SK-N-SH (cell line): ENCODE results near the gene BTN3A1. TPM values are rescaled to one million over a fixed set of nuclear protein-coding genes. Genes with fewer than 3 reads are reported as not detected.

ENCODE experiments used
- CTCF ChIA-PET: fragments of 300-600, 350-600 bp; formaldehyde crosslinking; extraction: SDS; loops from one replicate; lab custom pipeline; 2021; lab: Yijun Ruan, JAX
- POLR2A ChIA-PET: fragments of 350-600 bp; sonication (Branson Sonifier 250); formaldehyde crosslinking; extraction: SDS; loops from one replicate; lab custom pipeline; 2020; ENCODE audit warnings: antibody characterized with exemption, inconsistent platforms; lab: Yijun Ruan, JAX
- DNase-seq: peaks from one replicate; pipeline ENCODE4 v3.0.0; 2012
- H2AFZ ChIP-seq: fragments of 200-600 bp; sonication (generic); 2 replicates; pipeline ENCODE4 v1.8.1; 2016; ENCODE audit warnings: antibody characterized with exemption, mild to moderate bottlenecking, low read depth
- H3F3A ChIP-seq: fragments of 200-600 bp; sonication (generic); replicated peaks from 2 replicates; pipeline ENCODE3; 2016; ENCODE audit warnings: antibody characterized with exemption, mild to moderate bottlenecking; ENCODE audit not compliant: insufficient read depth
- H3K27ac ChIP-seq, 2 experiments: fragments of 200-500 bp in 1 of 2; fragments of 200-600 bp in 1 of 2; sonication (Bioruptor generic) in 1 of 2; sonication (generic), shearing (Covaris generic) in 1 of 2; 2 replicates each; pipeline versions ENCODE4 v1.5.1 to v1.6.1; 2014 to 2016; ENCODE audit warnings: low read depth in 2 of 2, inconsistent platforms in 1 of 2, low read length in 1 of 2, mild to moderate bottlenecking in 1 of 2, mixed read lengths in 1 of 2
- H3K27me3 ChIP-seq: fragments of 200-600 bp; sonication (generic), shearing (Covaris generic); 2 replicates; pipeline ENCODE4 v1.6.1; 2016; ENCODE audit warnings: mixed run types; ENCODE audit not compliant: insufficient read depth
- H3K36me3 ChIP-seq, 2 experiments: fragments of 200-500 bp in 1 of 2; fragments of 200-600 bp in 1 of 2; sonication (Bioruptor generic) in 1 of 2; sonication (generic) in 1 of 2; replicated peaks in 1 of 2; 2 replicates each; pipeline versions ENCODE3 to v1.5.1; 2014 to 2016; ENCODE audit warnings: low read length in 1 of 2, mild to moderate bottlenecking in 1 of 2; ENCODE audit not compliant: insufficient read depth in 2 of 2, control insufficient read depth in 1 of 2
- H3K4me1 ChIP-seq, 2 experiments: fragments of 200-500 bp in 1 of 2; fragments of 200-600 bp in 1 of 2; sonication (Bioruptor generic) in 1 of 2; sonication (generic), shearing (Covaris generic) in 1 of 2; 2 replicates each; pipeline versions ENCODE4 v1.5.1 to v1.6.1; 2014 to 2016; ENCODE audit warnings: low read depth in 1 of 2, low read length in 1 of 2, mixed run types in 1 of 2; ENCODE audit not compliant: insufficient read depth in 2 of 2, control insufficient read depth in 1 of 2
- H3K4me2 ChIP-seq: fragments of 200-600 bp; sonication (generic), shearing (Covaris generic); 2 replicates; pipeline ENCODE4 v1.6.1; 2017; ENCODE audit warnings: mixed run types
- H3K4me3 ChIP-seq, 2 experiments: fragments of 200-500 bp in 1 of 2; fragments of 200-600 bp in 1 of 2; sonication (Bioruptor generic) in 1 of 2; sonication (generic), shearing (Covaris generic) in 1 of 2; 2 replicates each; pipeline versions ENCODE4 v1.5.1 to v1.8.1; 2014 to 2016; ENCODE audit warnings: low read depth in 2 of 2, inconsistent platforms in 1 of 2, low read length in 1 of 2, mild to moderate bottlenecking in 1 of 2, mixed read lengths in 1 of 2, moderate library complexity in 1 of 2
- H3K79me2 ChIP-seq: fragments of 200-600 bp; sonication (generic); 2 replicates; pipeline ENCODE4 v1.8.1; 2017; ENCODE audit warnings: mild to moderate bottlenecking; ENCODE audit not compliant: insufficient read depth
- H3K9ac ChIP-seq: fragments of 200-600 bp; sonication (generic); 2 replicates; pipeline ENCODE4 v1.6.1; 2017; ENCODE audit warnings: mixed run types
- H3K9me2 ChIP-seq: fragments of 200-600 bp; sonication (generic); 2 replicates; pipeline ENCODE4 v1.6.1; 2017; ENCODE audit warnings: mixed run types
- H3K9me3 ChIP-seq: fragments of 200-600 bp; sonication (generic); 2 replicates; pipeline ENCODE4 v1.6.1; 2017; ENCODE audit warnings: mixed run types, mild to moderate bottlenecking, moderate library complexity
- H4K20me1 ChIP-seq: fragments of 200-600 bp; sonication (generic); 2 replicates; pipeline ENCODE4 v1.6.1; 2017; ENCODE audit warnings: mild to moderate bottlenecking, mixed run types; ENCODE audit not compliant: insufficient read depth
- CHD2 ChIP-seq: fragments of 150-350 bp; IDR thresholded peaks from 2 replicates; pipeline ENCODE4 v1.6.1; 2018; ENCODE audit warnings: low read length; ENCODE audit not compliant: partially characterized antibody
- EP300 ChIP-seq, 2 experiments: IDR thresholded peaks; 2 replicates each; pipeline versions ENCODE4 v1.4.0 to v1.6.1; 2012; ENCODE audit warnings: borderline replicate concordance in 1 of 2, low read depth in 1 of 2, low read length in 1 of 2
- GABPA ChIP-seq: IDR thresholded peaks from 2 replicates; pipeline ENCODE4 v1.4.0; 2012; ENCODE audit warnings: low read depth, mild to moderate bottlenecking
- GATA2 ChIP-seq: sonication (generic); formaldehyde crosslinking; IDR thresholded peaks from 2 replicates; pipeline ENCODE4 v1.5.0; 2020; ENCODE audit warnings: mild to moderate bottlenecking, missing genetic modification reagents
- IRF3 ChIP-seq: fragments of 150-350 bp; IDR thresholded peaks from 2 replicates; pipeline ENCODE4 v1.6.1; 2016; ENCODE audit warnings: mild to moderate bottlenecking, low read depth, low read length
- JUND ChIP-seq: IDR thresholded peaks from 2 replicates; pipeline ENCODE4 v1.4.0; 2012
- MAX ChIP-seq: IDR thresholded peaks from 2 replicates; pipeline ENCODE4 v1.4.0; 2012; ENCODE audit warnings: low read depth
- NRF1 ChIP-seq: IDR thresholded peaks from 2 replicates; pipeline ENCODE4 v1.6.1; 2012; ENCODE audit warnings: low read depth, mild to moderate bottlenecking, low read length
- PBX3 ChIP-seq: IDR thresholded peaks from 2 replicates; pipeline ENCODE4; 2012
- REST ChIP-seq: IDR thresholded peaks from 2 replicates; pipeline ENCODE4 v1.6.1; 2012; ENCODE audit warnings: mild to moderate bottlenecking, low read depth, low read length, moderate library complexity
- RFX5 ChIP-seq: IDR thresholded peaks from 2 replicates; pipeline ENCODE4 v1.6.1; 2012; ENCODE audit warnings: mild to moderate bottlenecking, improper control_type of control experiment, low read length
- RXRA ChIP-seq: IDR thresholded peaks from 2 replicates; pipeline ENCODE4 v1.4.0; 2012; ENCODE audit warnings: low read depth, mild to moderate bottlenecking, borderline replicate concordance
- SIN3A ChIP-seq: IDR thresholded peaks from 2 replicates; pipeline ENCODE4 v1.6.1; 2012; ENCODE audit warnings: low read depth, mild to moderate bottlenecking, low read length, moderate library complexity, borderline replicate concordance
- SMC3 ChIP-seq: IDR thresholded peaks from 2 replicates; pipeline ENCODE4 v1.6.1; 2012; ENCODE audit warnings: low read depth, low read length, improper control_type of control experiment
- TAF1 ChIP-seq: IDR thresholded peaks from 2 replicates; pipeline ENCODE4 v1.6.1; 2012; ENCODE audit warnings: low read depth, mild to moderate bottlenecking, low read length, moderate library complexity, borderline replicate concordance
- TCF12 ChIP-seq: IDR thresholded peaks from 2 replicates; pipeline ENCODE4 v1.4.0; 2012
- USF2 ChIP-seq: fragments of 150-350 bp; IDR thresholded peaks from 2 replicates; pipeline ENCODE4 v1.6.1; 2017; ENCODE audit warnings: antibody characterized with exemption, low read length, low read depth, borderline replicate concordance
- WGBS: methylation state at CpG from one replicate; pipeline ENCODE4 v1.1.6; 2017; ENCODE audit warnings: low lambda C conversion rate; 5-methylcytosine and 5-hydroxymethylcytosine counted together
- polyA plus RNA-seq, 3 experiments: library from polyadenylated mRNA; depleted of rRNA; stranded (reverse); fragments of >200 nt; gene quantifications; 2 replicates each; pipeline ENCODE4 v1.2.3, GENCODE V29; 2012

BTN3A1 gene
- polyA plus RNA-seq, 1 of the 3 experiments (the other 2 are of a cell fraction), result 14.2 TPM

GRCh38 chr6:26412228-26412627 lies 10.2 kb downstream of the BTN3A1 start:
- H3K4me1 ChIP-seq, result peaks cover 0 to 8% of the 10 kb centered on the region in 2 experiments; a peak in 2 of 4 replicates
- H3K9me3 ChIP-seq, result no peaks in the 10 kb centered on the region
- H4K20me1 ChIP-seq, result no peaks in the 10 kb centered on the region
- POLR2A ChIA-PET, result no interaction called here
- no peak overlapping the region for H3K27ac ChIP-seq
- H3K36me3 ChIP-seq, result peaks cover 0 to 32% of the 10 kb centered on the region in 2 experiments
- H3F3A ChIP-seq, result no peaks in the 10 kb centered on the region
- H3K79me2 ChIP-seq, result no peaks in the 10 kb centered on the region
- H3K4me3 ChIP-seq, result no peak overlapping the region
- no peak overlapping the region for H3K4me2 ChIP-seq
- CTCF ChIA-PET, result interaction anchor here (1.1 kb wide), 2 partner anchors 8 to 70 kb away, joined by 3 to 5 read pairs; no protein-coding TSS in a partner anchor
- no peaks in the 10 kb centered on the region for H3K9me2 ChIP-seq
- H3K27me3 ChIP-seq, result no peaks in the 10 kb centered on the region
- no peak overlapping the region for H2AFZ ChIP-seq
- TF ChIP-seq TCF12 (no peak), SIN3A (no peak), JUND (no peak), RFX5 (no peak), REST (no peak), TAF1 (no peak), EP300 (IDR thresholded peaks at IDR 0.05; ENCODE audit: borderline replicate concordance in 1 of 2, low read depth in 1 of 2, low read length in 1 of 2) (no peak), MAX (no peak), USF2 (no peak), NRF1 (no peak), IRF3 (no peak), GABPA (no peak), CHD2 (no peak), SMC3 (no peak), PBX3 (no peak), RXRA (no peak), GATA2 (no peak)
- no peak overlapping the region for H3K9ac ChIP-seq
- no peak for DNase-seq
- 76% methylated on average over 3 of the region's 3 CpGs for WGBS
